K562 (cell line): ENCODE results near the gene PSMD11.

Experiments used
- CAMTA2 ChIP-seq: fragments of 250-450 bp; sonication (Bioruptor Pico); conservative IDR thresholded peaks from 2 replicates; pipeline ENCODE4 v1.5.1; 2022
- CTCF ChIP-seq, 3 experiments: IDR thresholded peaks in 2 of 3; conservative IDR thresholded peaks in 1 of 3; 2 replicates each; pipeline ENCODE4 v1.5.1; 2011 to 2012; ENCODE audit warnings: low read length in 3 of 3, mild to moderate bottlenecking in 3 of 3, control low read depth in 2 of 3, improper control_type of control experiment in 1 of 3, inconsistent platforms in 1 of 3, low read depth in 1 of 3, mixed read lengths in 1 of 3, moderate library complexity in 1 of 3; ENCODE audit not compliant: insufficient read depth in 2 of 3
- ELF4 ChIP-seq: fragments of 450-650 bp; formaldehyde crosslinking; IDR thresholded peaks from 2 replicates; pipeline ENCODE4 v1.4.0; 2022; ENCODE audit warnings: missing genetic modification characterization
- MAZ ChIP-seq, 2 experiments: fragments of 450-650 bp in 1 of 2; sonication (generic) in 1 of 2; formaldehyde crosslinking; IDR thresholded peaks in 1 of 2; conservative IDR thresholded peaks in 1 of 2; 2 replicates each; pipeline versions ENCODE4 v1.4.0 to v1.5.0; 2020; ENCODE audit warnings: mild to moderate bottlenecking in 1 of 2, missing genetic modification reagents in 1 of 2
- MCM3 ChIP-seq: fragments of 450-650 bp; IDR thresholded peaks from 2 replicates; pipeline ENCODE4 v1.6.1; 2016
- MYC ChIP-seq, 2 experiments: fragments of 250-450 bp in 1 of 2; sonication (Bioruptor Pico) in 1 of 2; IDR thresholded peaks; 2 replicates each; pipeline versions ENCODE4 v1.5.1 to v1.6.1; 2012 to 2021; ENCODE audit warnings: low read depth in 2 of 2, borderline replicate concordance in 1 of 2, improper control_type of control experiment in 1 of 2, low read length in 1 of 2, mild to moderate bottlenecking in 1 of 2, moderate library complexity in 1 of 2
- NFATC3 ChIP-seq: fragments of 450-650 bp; IDR thresholded peaks from 2 replicates; pipeline ENCODE4 v1.6.1; 2017; ENCODE audit warnings: mild to moderate bottlenecking
- SMAD3 ChIP-seq: fragments of 450-650 bp; formaldehyde crosslinking; conservative IDR thresholded peaks from 2 replicates; pipeline ENCODE4 v1.4.0; 2020; ENCODE audit warnings: mild to moderate bottlenecking
- ZKSCAN1 ChIP-seq: fragments of 150-350 bp; IDR thresholded peaks from 2 replicates; pipeline ENCODE4 v1.6.1; 2016; ENCODE audit warnings: low read depth, low read length
- ZSCAN29 ChIP-seq: fragments of 450-650 bp; IDR thresholded peaks from 2 replicates; pipeline ENCODE4 v1.6.1; 2017
- TF ChIP-seq, protein P1 (sequence below): sonication (generic); formaldehyde crosslinking; IDR thresholded peaks from 2 replicates; pipeline ENCODE4 v1.8.1; 2023; ENCODE audit warnings: mild to moderate bottlenecking, missing genetic modification reagents

DNA sequence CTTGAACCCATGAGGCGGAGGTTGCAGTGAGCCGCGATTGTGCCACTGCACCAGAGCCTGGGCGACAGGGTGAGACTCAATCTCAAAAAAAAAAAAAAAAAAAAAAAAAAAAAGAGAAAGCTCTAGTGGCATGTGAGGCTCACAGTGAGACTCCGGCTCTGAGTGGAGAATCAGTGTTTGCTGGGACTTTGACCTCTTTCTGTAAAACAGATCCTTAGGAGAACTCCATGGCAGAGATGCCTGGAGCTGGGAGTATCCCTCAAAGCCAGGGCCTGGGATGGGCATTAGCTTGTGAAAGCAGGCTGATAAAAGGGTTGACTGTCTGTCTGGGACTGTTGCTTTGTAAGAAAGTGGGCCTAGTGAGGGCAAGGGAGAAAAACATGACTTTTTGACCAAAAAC, 48.0 kb upstream of the PSMD11 start:
- TF ChIP-seq, protein P1, sequence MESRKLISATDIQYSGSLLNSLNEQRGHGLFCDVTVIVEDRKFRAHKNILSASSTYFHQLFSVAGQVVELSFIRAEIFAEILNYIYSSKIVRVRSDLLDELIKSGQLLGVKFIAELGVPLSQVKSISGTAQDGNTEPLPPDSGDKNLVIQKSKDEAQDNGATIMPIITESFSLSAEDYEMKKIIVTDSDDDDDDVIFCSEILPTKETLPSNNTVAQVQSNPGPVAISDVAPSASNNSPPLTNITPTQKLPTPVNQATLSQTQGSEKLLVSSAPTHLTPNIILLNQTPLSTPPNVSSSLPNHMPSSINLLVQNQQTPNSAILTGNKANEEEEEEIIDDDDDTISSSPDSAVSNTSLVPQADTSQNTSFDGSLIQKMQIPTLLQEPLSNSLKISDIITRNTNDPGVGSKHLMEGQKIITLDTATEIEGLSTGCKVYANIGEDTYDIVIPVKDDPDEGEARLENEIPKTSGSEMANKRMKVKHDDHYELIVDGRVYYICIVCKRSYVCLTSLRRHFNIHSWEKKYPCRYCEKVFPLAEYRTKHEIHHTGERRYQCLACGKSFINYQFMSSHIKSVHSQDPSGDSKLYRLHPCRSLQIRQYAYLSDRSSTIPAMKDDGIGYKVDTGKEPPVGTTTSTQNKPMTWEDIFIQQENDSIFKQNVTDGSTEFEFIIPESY = no peak
- TF ChIP-seq MYC (IDR thresholded peaks at IDR 0.05; ENCODE audit: low read depth, low read length) (no peak), MYC (CRISPR knock-in tag; IDR thresholded peaks at IDR 0.05; ENCODE audit: borderline replicate concordance, low read depth) (no peak), MAZ (CRISPR knock-in tag; conservative IDR thresholded peaks at IDR 0.05 in 1 of 2, IDR thresholded peaks at IDR 0.05 in 1 of 2) (no peak), ZSCAN29 (no peak), ZKSCAN1 (no peak), NFATC3 (no peak), ELF4 (CRISPR knock-in tag) (no peak), CTCF (IDR thresholded peaks at IDR 0.05 in 2 of 3, conservative IDR thresholded peaks at IDR 0.05 in 1 of 3; ENCODE audit: insufficient read depth in 2 of 3, low read depth in 1 of 3, low read length in 3 of 3) (no peak), MCM3 (no peak), CAMTA2 (CRISPR knock-in tag) (no peak), SMAD3 (CRISPR knock-in tag) (no peak)
